Stimulated activated CD4-positive, alpha-beta T cell treated with anti-CD3 and anti-CD28 coated beads, Interleukin-1b, Interleukin-23, amount 100 ng/mL, for 48 hours (primary cell): ENCODE measurements around the gene TAGLN3.

Experiments
- DNase-seq: peaks from one replicate; pipeline ENCODE4 v3.0.0-alpha.2; 2020

Gene TAGLN3

GRCh38 chr3:111998636-111999483, at the start of gene TAGLN3:
Gene TAGLN3 (plus strand): TSS chr3:111998922. CDS start chr3:111999423, 501 bp downstream.
- no peak for DNase-seq

- no peak for DNase-seq
Measured at GRCh38 chr3:111949712-111950111, 49.0 kb upstream of the TAGLN3 start.

GRCh38 chr3:111951032-111951431, 47.7 kb upstream of the TAGLN3 start:
- no peak for DNase-seq

GRCh38 chr3:111952086-111952485, 46.6 kb upstream of the TAGLN3 start:
- DNase-seq: no peak

- DNase-seq: no peak
Measured at GRCh38 chr3:111952866-111953450, 45.8 kb upstream of the TAGLN3 start.

- DNase-seq: no peak
Measured at GRCh38 chr3:111954228-111954990, 44.3 kb upstream of the TAGLN3 start.

- DNase-seq: no peak
Measured at GRCh38 chr3:111955876-111956275, 42.8 kb upstream of the TAGLN3 start.

- DNase-seq: no peak
Measured at GRCh38 chr3:111956449-111956848, 42.3 kb upstream of the TAGLN3 start.

GRCh38 chr3:111956995-111957734, 41.6 kb upstream of the TAGLN3 start:
- DNase-seq: no peak

- DNase-seq: no peak
Measured at GRCh38 chr3:111961461-111962164, 37.1 kb upstream of the TAGLN3 start.

GRCh38 chr3:111963424-111963823, 35.3 kb upstream of the TAGLN3 start:
- DNase-seq: no peak

- no peak for DNase-seq
Measured at GRCh38 chr3:111965484-111965883, 33.2 kb upstream of the TAGLN3 start.

- DNase-seq: no peak
Measured at GRCh38 chr3:111967068-111967467, 31.7 kb upstream of the TAGLN3 start.

GRCh38 chr3:111967651-111968274, 31.0 kb upstream of the TAGLN3 start:
- peak; percentile 80 for DNase-seq

GRCh38 chr3:111968319-111969054, 30.2 kb upstream of the TAGLN3 start:
- DNase-seq: no peak

GRCh38 chr3:111970376-111970775, 28.3 kb upstream of the TAGLN3 start:
- no peak for DNase-seq

GRCh38 chr3:111971533-111972130, 27.1 kb upstream of the TAGLN3 start:
- no peak for DNase-seq

- DNase-seq: no peak
Measured at GRCh38 chr3:111972891-111973290, 25.8 kb upstream of the TAGLN3 start.

GRCh38 chr3:111975131-111975530, 23.6 kb upstream of the TAGLN3 start:
- no peak for DNase-seq

- no peak for DNase-seq
Measured at GRCh38 chr3:111976254-111976653, 22.5 kb upstream of the TAGLN3 start.
